Cardiac muscle cell (in vitro differentiated cells and primary cell): ENCODE measurements around the gene ASB15. TPM values are rescaled to one million over a fixed set of nuclear protein-coding genes. Genes with fewer than 3 reads are reported as not detected.
"Not testable (repeated sequence)": the region's sequence is repeated elsewhere in the genome, so short reads cannot be mapped to it uniquely, and the experiment has no call there.

Experiments
- DNase-seq, 2 donors: peaks; one replicate each; pipeline versions ENCODE4 v3.0.0 to v3.0.0-alpha.2; 2010 to 2017; ENCODE audit warnings: low read depth in 1 of 2, low spot score in 1 of 2
- H3K27ac ChIP-seq: fragments of 200-600 bp; sonication (generic); 2 replicates; pipeline ENCODE4 v1.5.1; 2016
- H3K27me3 ChIP-seq: fragments of 200-600 bp; sonication (generic); 2 replicates; pipeline ENCODE4 v1.6.0; 2016; ENCODE audit warnings: control low read depth
- H3K36me3 ChIP-seq: fragments of 200-600 bp; sonication (generic); 2 replicates; pipeline ENCODE4 v1.5.1; 2016; ENCODE audit warnings: control low read depth
- H3K4me1 ChIP-seq: fragments of 200-600 bp; sonication (generic); 2 replicates; pipeline ENCODE4 v1.8.1; 2017; ENCODE audit warnings: low read depth, mild to moderate bottlenecking, mixed run types
- H3K4me3 ChIP-seq: fragments of 200-600 bp; sonication (generic); 2 replicates; pipeline ENCODE4 v1.5.1; 2016; ENCODE audit warnings: mild to moderate bottlenecking
- H3K9me3 ChIP-seq: fragments of 200-600 bp; sonication (generic); 2 replicates; pipeline ENCODE4 v1.5.1; 2017; ENCODE audit warnings: low read depth, mild to moderate bottlenecking, control low read depth
- CTCF ChIP-seq: IDR thresholded peaks from 2 replicates; pipeline ENCODE4 v1.5.1; 2012; ENCODE audit warnings: low read depth, mild to moderate bottlenecking, low read length
- polyA plus RNA-seq: library from polyadenylated mRNA; unstranded; fragments of >200 nt; fragmentation: Nextera tagmentation; extraction: Ambion mirVana; gene quantifications from 2 replicates; pipeline ENCODE4 v1.2.1, GENCODE V29; 2016
- total RNA-seq: library from RNA; depleted of rRNA; stranded (reverse); fragments of >200 nt; gene quantifications from 2 replicates; pipeline ENCODE4 v1.2.3, GENCODE V29; 2016

ASB15 gene
- total and polyA plus RNA-seq, 2 experiments from 2014 or later = not detected

GRCh38 chr7:123628829-123629228, 27.2 kb downstream of the ASB15 start:
- no peak for DNase-seq
- Histone ChIP-seq H3K27me3 (no peaks in the 10 kb centered on the region), H3K4me1 (no peaks in the 10 kb centered on the region), H3K27ac (no peak overlapping the region), H3K4me3 (no peak overlapping the region), H3K9me3 (no peaks in the 10 kb centered on the region), H3K36me3 (no peaks in the 10 kb centered on the region)
- no peak for TF ChIP-seq CTCF

- H3K27ac ChIP-seq = no peak overlapping the region
- no peaks in the 10 kb centered on the region for H3K4me1 ChIP-seq
- no peak for TF ChIP-seq CTCF
- no peaks in the 10 kb centered on the region for H3K9me3 ChIP-seq
- H3K36me3 ChIP-seq = no peaks in the 10 kb centered on the region
- DNase-seq = no peak
- H3K27me3 ChIP-seq = no peaks in the 10 kb centered on the region
- no peak overlapping the region for H3K4me3 ChIP-seq
Observed at GRCh38 chr7:123629281-123629680, 27.7 kb downstream of the ASB15 start.

GRCh38 chr7:123632808-123633207, 31.2 kb downstream of the ASB15 start:
- no peak for TF ChIP-seq CTCF
- H3K9me3 ChIP-seq = no peaks in the 10 kb centered on the region
- no peak overlapping the region for H3K27ac ChIP-seq
- H3K36me3 ChIP-seq = no peaks in the 10 kb centered on the region
- H3K4me3 ChIP-seq = no peak overlapping the region
- no peak for DNase-seq
- H3K4me1 ChIP-seq = peaks cover 6% of the 10 kb centered on the region
- no peaks in the 10 kb centered on the region for H3K27me3 ChIP-seq

GRCh38 chr7:123633553-123633952, 31.9 kb downstream of the ASB15 start:
- peak in 1 of 2 donors; percentile 87 for DNase-seq

GRCh38 chr7:123634011-123634573, 32.5 kb downstream of the ASB15 start:
- not testable (repeated sequence) for H3K9me3 ChIP-seq, H3K27ac ChIP-seq, DNase-seq, H3K36me3 ChIP-seq, H3K4me1 ChIP-seq, H3K27me3 ChIP-seq, H3K4me3 ChIP-seq

More at GRCh38 chr7:123633553-123633952, 31.9 kb downstream of the ASB15 start:
- Histone ChIP-seq H3K9me3 (no peaks in the 10 kb centered on the region), H3K36me3 (no peaks in the 10 kb centered on the region), H3K4me1 (peaks cover 10% of the 10 kb centered on the region), H3K4me3 (no peak overlapping the region), H3K27ac (no peak overlapping the region), H3K27me3 (no peaks in the 10 kb centered on the region)
- TF ChIP-seq CTCF = no peak

- peak; percentile 71 for TF ChIP-seq CTCF
- Histone ChIP-seq H3K27ac (no peak overlapping the region), H3K4me1 (peaks cover 10% of the 10 kb centered on the region), H3K36me3 (no peaks in the 10 kb centered on the region), H3K4me3 (no peak overlapping the region), H3K27me3 (no peaks in the 10 kb centered on the region), H3K9me3 (no peaks in the 10 kb centered on the region)
- peak; percentile 49 to 74 for DNase-seq
Observed at GRCh38 chr7:123635551-123636359, 34.1 kb downstream of the ASB15 start.
